ENCODE measurements around the gene DENND4B. TPM values are rescaled to one million over a fixed set of nuclear protein-coding genes. Genes with fewer than 3 reads are reported as not detected.

Gene DENND4B
- total RNA-seq, 1 donor from 2014 or later: 257 TPM

DNA sequence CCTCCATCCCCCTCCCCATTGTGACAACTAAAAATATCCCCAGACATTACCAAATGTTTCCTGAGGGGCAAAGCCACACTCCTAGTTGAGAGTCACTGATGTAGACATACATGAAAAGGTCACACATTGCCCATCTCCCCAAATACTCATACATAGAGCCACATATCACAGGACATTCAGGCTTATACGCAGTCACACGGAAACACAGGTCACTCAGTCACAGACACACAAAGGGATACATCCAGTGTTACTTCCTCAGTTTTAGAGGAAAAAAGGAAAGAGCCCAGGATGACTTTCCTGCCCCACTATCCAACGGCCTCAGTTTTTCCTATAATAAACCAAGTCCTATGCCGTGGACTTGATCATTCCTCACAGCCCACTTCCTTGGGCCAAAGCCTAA, 14.9 kb upstream of the DENND4B start:
- TF ChIP-seq, protein P1, sequence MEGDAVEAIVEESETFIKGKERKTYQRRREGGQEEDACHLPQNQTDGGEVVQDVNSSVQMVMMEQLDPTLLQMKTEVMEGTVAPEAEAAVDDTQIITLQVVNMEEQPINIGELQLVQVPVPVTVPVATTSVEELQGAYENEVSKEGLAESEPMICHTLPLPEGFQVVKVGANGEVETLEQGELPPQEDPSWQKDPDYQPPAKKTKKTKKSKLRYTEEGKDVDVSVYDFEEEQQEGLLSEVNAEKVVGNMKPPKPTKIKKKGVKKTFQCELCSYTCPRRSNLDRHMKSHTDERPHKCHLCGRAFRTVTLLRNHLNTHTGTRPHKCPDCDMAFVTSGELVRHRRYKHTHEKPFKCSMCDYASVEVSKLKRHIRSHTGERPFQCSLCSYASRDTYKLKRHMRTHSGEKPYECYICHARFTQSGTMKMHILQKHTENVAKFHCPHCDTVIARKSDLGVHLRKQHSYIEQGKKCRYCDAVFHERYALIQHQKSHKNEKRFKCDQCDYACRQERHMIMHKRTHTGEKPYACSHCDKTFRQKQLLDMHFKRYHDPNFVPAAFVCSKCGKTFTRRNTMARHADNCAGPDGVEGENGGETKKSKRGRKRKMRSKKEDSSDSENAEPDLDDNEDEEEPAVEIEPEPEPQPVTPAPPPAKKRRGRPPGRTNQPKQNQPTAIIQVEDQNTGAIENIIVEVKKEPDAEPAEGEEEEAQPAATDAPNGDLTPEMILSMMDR (IDR thresholded peaks at IDR 0.05): no peak
- no peak for DNase-seq
- peaks cover 74% of the 10 kb centered on the region for H3K4me1 Mint-ChIP-seq
- ChIA-PET POLR2A (interaction anchor here (0.6 to 8.3 kb wide), 4 partner anchors 15 to 121 kb away, joined by 7 to 234 read pairs (median 166); partner anchors contain the start of genes DENND4B and JTB), CTCF (no interaction called here)
- no peaks in the 10 kb centered on the region for H3K9me3 Mint-ChIP-seq
- H3K27ac Mint-ChIP-seq: peak overlapping the region; percentile 30
- intact Hi-C loops (cut with micrococcal nuclease): no loop called here
- no peaks in the 10 kb centered on the region for H3K27me3 Mint-ChIP-seq
- H3K4me3 Mint-ChIP-seq: peak overlapping the region; percentile 89
- peaks cover 65% of the 10 kb centered on the region for H3K36me3 Mint-ChIP-seq (ENCODE audit: low read depth)
- no peak for ATAC-seq (ENCODE audit: low read depth)

DNA sequence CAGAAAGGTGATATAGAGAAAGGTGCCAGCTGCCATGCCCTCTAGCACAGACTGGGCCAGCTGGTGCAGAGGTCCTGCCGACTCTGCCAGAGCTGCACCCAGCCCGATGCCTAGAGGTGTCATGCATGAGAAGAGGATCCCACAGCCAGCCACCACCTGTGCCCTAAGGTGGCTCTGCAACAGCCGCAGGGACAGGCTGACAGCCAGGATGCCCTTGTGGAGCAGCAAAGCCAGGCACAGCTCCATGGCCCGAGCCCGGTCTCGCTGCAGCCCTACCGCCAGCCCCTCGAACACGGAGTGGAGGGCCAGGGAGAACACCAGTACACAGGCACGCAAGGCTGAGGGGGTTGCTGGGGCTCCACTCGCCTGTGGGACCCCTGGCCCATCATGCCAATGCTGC, 13.7 kb upstream of the DENND4B start:
- TF ChIP-seq, protein P1 (IDR thresholded peaks at IDR 0.05): no peak
- peaks cover 73% of the 10 kb centered on the region for H3K4me1 Mint-ChIP-seq
- H3K9me3 Mint-ChIP-seq: no peaks in the 10 kb centered on the region
- H3K36me3 Mint-ChIP-seq (ENCODE audit: low read depth): peaks cover 68% of the 10 kb centered on the region
- H3K27me3 Mint-ChIP-seq: no peaks in the 10 kb centered on the region
- CTCF ChIA-PET: no interaction called here
- ATAC-seq (ENCODE audit: low read depth): no peak
- intact Hi-C loops (cut with micrococcal nuclease): no loop called here
- DNase-seq: no peak
- peak overlapping the region; percentile 26 for H3K27ac Mint-ChIP-seq
- no peak overlapping the region for H3K4me3 Mint-ChIP-seq
- POLR2A ChIA-PET: interaction anchor here (0.6 to 8.3 kb wide), 6 partner anchors 11 to 243 kb away, joined by 3 to 234 read pairs (median 35); partner anchors contain the start of genes DENND4B, GATAD2B, JTB and RAB13

DNA sequence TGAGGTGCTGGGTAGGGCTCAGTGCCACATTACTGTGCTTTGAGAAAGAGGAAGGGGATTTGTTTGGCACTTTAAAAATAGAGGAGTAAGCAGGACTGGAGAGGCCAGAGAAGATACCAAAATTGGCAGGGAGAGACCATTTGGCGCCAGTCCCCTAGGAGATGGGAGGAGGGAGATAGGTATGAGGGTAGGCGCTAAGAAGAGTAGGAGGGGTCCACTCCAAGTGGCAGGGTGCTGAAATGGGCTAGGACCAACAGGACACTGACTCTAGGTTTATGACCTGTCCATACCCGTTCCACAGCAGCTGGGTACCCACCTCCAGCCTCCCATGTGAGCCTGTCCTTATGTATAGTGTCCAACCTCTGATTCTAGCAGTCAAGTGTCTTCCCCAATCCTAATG, 12.9 kb upstream of the DENND4B start:
- Mint-ChIP-seq H3K27me3 (no peaks in the 10 kb centered on the region), H3K9me3 (no peaks in the 10 kb centered on the region), H3K36me3 (ENCODE audit: low read depth) (peaks cover 74% of the 10 kb centered on the region), H3K4me3 (no peak overlapping the region), H3K4me1 (peaks cover 77% of the 10 kb centered on the region), H3K27ac (peak overlapping the region; percentile 74)
- POLR2A ChIA-PET: interaction anchor here (1.5 to 8.3 kb wide), 8 partner anchors 8 to 232 kb away, joined by 4 to 234 read pairs (median 35); partner anchors contain the start of genes CREB3L4, DENND4B, GATAD2B and INTS3
- CTCF ChIA-PET: no interaction called here
- intact Hi-C loops (cut with micrococcal nuclease): loop anchor here (2.0 kb wide), 1 partner anchor 313 kb away; the partner anchor contains the start of gene HAX1
- no peak for ATAC-seq (ENCODE audit: low read depth)
- DNase-seq: no peak
- TF ChIP-seq, protein P1 (IDR thresholded peaks at IDR 0.05): no peak

DNA sequence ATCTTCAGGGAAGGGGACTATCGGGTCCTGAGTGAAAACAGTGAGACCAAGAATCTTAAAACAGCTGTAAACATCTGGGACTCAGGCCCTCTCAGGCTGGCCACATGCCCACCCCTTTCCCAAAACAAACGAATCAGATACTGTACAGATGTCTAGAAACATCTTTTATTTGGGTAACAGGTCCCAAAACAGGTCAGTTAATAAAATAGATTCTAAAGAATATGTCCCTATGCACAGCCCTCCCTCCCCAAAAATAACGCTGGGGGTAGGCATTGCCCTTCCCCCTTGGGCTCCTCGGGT, 12.4 kb upstream of the DENND4B start:
- no peak for DNase-seq
- TF ChIP-seq, protein P1 (IDR thresholded peaks at IDR 0.05): no peak
- ChIA-PET POLR2A (interaction anchor here (0.7 to 8.3 kb wide), 14 partner anchors 8 to 325 kb away, joined by 3 to 234 read pairs (median 10); partner anchors contain the start of genes CHTOP, CREB3L4, DENND4B and GATAD2B), CTCF (interaction anchor here (1.0 to 2.9 kb wide), 2 partner anchors 8 to 19 kb away, joined by 4 to 14 read pairs; partner anchors contain the start of genes CREB3L4 and JTB)
- no peak for ATAC-seq (ENCODE audit: low read depth)
- intact Hi-C loops (cut with micrococcal nuclease): loop anchor here (1.0 to 2.0 kb wide), 8 partner anchors 8 to 314 kb away; partner anchors contain the start of genes CREB3L4, DENND4B, HAX1 and JTB
- Mint-ChIP-seq H3K27me3 (no peaks in the 10 kb centered on the region), H3K9me3 (no peaks in the 10 kb centered on the region), H3K4me1 (peaks cover 78% of the 10 kb centered on the region), H3K4me3 (peak overlapping the region; percentile 96), H3K27ac (peak overlapping the region; percentile 96), H3K36me3 (ENCODE audit: low read depth) (peaks cover 79% of the 10 kb centered on the region)

DNA sequence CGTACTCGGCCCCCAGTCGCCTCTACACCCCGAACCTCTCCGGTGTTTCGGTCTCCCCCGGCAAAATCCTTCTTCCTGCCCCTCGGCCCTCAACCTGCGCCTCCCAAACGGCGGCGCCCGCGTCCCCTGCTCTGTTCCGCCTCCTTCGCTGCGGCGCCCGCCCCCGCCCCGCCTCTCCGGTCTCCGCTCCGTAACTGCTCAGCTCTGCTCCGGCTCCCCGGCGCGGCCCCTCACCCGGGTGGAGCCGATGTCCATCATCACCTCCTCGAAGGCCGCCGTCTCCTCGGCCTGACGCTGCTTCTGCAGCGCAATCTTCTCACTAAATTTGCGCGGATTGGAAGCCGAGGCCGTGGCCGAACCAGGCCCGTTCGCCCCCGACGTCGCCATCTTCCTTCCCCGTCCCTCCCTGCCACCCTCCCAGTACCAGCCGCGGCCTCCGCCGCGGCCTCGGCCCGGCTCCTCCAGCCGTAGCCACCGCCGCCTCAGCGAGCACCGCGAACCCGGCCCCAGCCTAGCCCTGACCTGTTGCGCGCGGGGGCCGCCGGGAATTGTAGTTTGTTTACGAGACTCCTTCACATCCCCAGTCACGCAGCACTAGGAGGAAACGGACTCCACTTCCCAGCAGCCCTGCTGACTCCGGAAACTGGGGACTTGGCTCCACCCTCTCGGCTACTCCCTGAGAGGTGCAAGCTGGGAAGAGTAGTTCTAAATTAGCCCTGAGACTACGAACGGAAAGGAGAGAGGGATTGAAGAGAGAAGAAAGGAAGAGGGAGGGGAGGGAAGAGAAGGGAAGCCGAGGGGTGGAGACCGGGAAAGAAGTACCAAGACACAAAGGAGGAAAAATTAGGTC, 11.8 kb upstream of the DENND4B start, which contains the start of gene CRTC2:
Gene CRTC2, minus strand, starts transcription at position 502 of the 850 bp plus-strand sequence. Its CDS starts 115 bp downstream, at position 387.
- Mint-ChIP-seq H3K4me1 (peaks cover 77% of the 10 kb centered on the region), H3K9me3 (no peaks in the 10 kb centered on the region), H3K4me3 (peak within 1 kb of the TSS; percentile 96), H3K36me3 (ENCODE audit: low read depth) (peaks cover 79% of the 10 kb centered on the region), H3K27ac (peak within 1 kb of the TSS; percentile 96), H3K27me3 (no peaks in the 10 kb centered on the region)
- ChIA-PET CTCF (interaction anchor here (1.0 to 2.9 kb wide), 4 partner anchors 9 to 137 kb away, joined by 4 to 14 read pairs (median 7); partner anchors contain the start of genes CREB3L4, JTB and RAB13), POLR2A (interaction anchor here (0.6 to 8.3 kb wide), 19 partner anchors 9 to 336 kb away, joined by 3 to 234 read pairs (median 7); partner anchors contain the start of genes CHTOP, CREB3L4, DENND4B and GATAD2B)
- intact Hi-C loops (cut with micrococcal nuclease): loop anchor here (1.0 to 2.0 kb wide), 8 partner anchors 9 to 314 kb away; partner anchors contain the start of genes CREB3L4, DENND4B, HAX1 and JTB
- ATAC-seq (ENCODE audit: low read depth) (peak; percentile 83), DNase-seq (peak; percentile 92)
- TF ChIP-seq, protein P1 (IDR thresholded peaks at IDR 0.05): no peak

All from activated B cell treated with CpG ODN at 0.5 μM for 24 hours (primary cell).